ENCODE data around the gene TNFRSF19. TPM values are rescaled to one million over a fixed set of nuclear protein-coding genes. Genes with fewer than 3 reads are reported as not detected.

The TNFRSF19 gene
- total RNA-seq, 3 donors from 2014 or later = 5.3 to 9.1 (median 7.9) TPM

DNA sequence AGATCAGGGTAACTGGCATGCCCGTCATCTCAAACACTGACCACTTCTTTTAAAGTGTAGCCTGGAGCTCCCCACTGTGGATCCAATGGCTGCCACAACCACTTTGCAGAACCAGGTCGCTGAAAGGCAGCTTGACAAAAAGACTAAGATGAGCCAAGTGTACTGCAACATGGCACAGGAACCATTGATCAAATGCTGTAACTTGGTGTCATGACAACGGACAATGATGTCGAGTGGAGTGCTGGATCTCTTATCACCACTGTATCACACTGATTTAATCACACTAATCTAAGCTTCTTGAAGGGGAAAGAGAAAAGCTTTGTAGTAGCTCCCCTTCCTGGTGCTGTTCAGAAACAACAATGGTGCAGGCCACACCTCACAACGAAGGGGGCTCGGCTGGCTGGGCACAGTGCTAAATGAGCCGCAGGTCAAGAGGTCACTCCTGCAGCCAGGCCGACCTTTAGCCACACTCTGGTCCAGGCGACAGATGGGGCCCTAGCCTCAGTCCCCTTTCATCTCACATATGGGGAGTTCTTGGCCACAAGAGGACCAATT, 2.2 kb upstream of the TNFRSF19 start:
- Histone ChIP-seq H3K36me3 (no peaks in the 10 kb centered on the region), H3K27me3 (no peaks in the 10 kb centered on the region), H3K9me3 (no peaks in the 10 kb centered on the region), H3K4me3 (no peak overlapping the region), H3K27ac (no peak overlapping the region), H3K4me1 (no peaks in the 10 kb centered on the region)
- no peak for DNase-seq (ENCODE audit: low spot score in 2 of 2)
- TF ChIP-seq, protein P1, sequence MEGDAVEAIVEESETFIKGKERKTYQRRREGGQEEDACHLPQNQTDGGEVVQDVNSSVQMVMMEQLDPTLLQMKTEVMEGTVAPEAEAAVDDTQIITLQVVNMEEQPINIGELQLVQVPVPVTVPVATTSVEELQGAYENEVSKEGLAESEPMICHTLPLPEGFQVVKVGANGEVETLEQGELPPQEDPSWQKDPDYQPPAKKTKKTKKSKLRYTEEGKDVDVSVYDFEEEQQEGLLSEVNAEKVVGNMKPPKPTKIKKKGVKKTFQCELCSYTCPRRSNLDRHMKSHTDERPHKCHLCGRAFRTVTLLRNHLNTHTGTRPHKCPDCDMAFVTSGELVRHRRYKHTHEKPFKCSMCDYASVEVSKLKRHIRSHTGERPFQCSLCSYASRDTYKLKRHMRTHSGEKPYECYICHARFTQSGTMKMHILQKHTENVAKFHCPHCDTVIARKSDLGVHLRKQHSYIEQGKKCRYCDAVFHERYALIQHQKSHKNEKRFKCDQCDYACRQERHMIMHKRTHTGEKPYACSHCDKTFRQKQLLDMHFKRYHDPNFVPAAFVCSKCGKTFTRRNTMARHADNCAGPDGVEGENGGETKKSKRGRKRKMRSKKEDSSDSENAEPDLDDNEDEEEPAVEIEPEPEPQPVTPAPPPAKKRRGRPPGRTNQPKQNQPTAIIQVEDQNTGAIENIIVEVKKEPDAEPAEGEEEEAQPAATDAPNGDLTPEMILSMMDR (IDR thresholded peaks at IDR 0.05) = no peak
- intact Hi-C loops (cut with DNase I; ENCODE audit: low total_unique reads) = no loop called here

DNA sequence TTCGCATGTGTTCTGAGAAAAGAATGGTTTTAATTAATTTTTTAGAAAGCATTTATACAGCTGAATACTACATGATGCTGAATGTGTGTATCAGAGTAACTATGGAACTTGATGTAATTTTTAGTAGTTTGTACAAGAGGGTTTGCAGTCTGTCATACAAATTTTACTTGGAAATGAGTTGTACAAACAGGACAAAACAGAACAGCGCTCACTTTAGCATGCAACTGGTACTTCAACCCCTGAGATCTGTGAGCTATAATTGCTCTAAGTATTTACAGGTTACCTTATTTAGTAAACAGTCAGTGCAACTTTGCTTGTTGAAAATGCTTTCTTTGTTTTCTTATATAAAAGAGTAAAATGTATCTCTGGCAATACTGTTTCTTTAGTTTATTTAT, 706 bp downstream of the TNFRSF19 start:
- H3K27ac ChIP-seq = peak overlapping the region in 1 of 2 donors; percentile 45
- intact Hi-C loops (cut with DNase I; ENCODE audit: low total_unique reads) = no loop called here
- H3K4me3 ChIP-seq = peak overlapping the region in 2 of 3 donors; percentile 31 to 37

DNA sequence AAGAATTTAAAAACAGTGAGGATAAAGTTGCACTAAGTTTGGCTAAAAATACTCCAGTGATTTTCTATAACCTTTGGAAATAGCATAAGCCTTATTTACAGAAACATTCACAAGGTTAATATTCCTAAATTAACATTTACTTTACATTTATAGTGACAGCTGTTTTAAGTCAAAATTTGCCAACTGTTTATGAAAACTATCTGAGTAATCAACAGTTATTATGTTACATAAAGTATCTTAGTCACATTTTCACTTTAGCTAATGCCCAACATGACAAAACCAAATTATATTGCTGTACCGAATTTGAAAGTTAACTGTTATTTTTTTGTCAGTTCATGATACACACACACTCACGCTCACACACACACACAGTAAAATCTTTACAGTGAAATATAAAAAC, 1.2 kb downstream of the TNFRSF19 start:
- H3K4me3 ChIP-seq = no peak overlapping the region

More for the DNA sequence above, 706 bp downstream of the TNFRSF19 start:
- no peaks in the 10 kb centered on the region for H3K4me1 ChIP-seq
- DNase-seq (ENCODE audit: low spot score in 2 of 2) = no peak
- no peaks in the 10 kb centered on the region for H3K27me3 ChIP-seq
- TF ChIP-seq, protein P1 (IDR thresholded peaks at IDR 0.05) = no peak
- no peak for TF ChIP-seq POLR2AphosphoS5 (IDR thresholded peaks at IDR 0.05)
- TF ChIP-seq POLR2A (IDR thresholded peaks at IDR 0.05) = no peak
- no peaks in the 10 kb centered on the region for H3K9me3 ChIP-seq
- no peaks in the 10 kb centered on the region for H3K36me3 ChIP-seq

DNA sequence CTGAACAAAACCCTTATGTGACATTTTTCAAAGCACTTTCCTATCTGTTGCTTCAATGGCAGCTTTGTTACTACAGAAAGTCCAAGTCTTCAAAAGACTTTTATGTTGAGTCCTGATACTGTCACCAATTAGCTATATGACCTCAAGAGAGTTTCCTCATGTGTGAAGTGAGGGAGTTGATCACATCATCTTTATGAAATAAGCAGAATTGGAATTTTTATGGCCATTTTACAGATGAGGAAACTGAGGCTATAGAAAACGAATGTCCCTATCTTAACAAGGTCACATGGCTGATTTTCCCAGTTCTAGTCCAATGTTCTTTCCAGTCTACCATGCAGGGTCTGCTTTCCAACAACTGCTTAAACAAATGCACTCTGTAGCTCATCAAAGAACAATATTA, 2.6 kb downstream of the TNFRSF19 start:
- Histone ChIP-seq H3K36me3 (no peaks in the 10 kb centered on the region), H3K27ac (no peak overlapping the region), H3K9me3 (no peaks in the 10 kb centered on the region), H3K4me1 (no peaks in the 10 kb centered on the region), H3K4me3 (no peak overlapping the region), H3K27me3 (no peaks in the 10 kb centered on the region)
- no peak for TF ChIP-seq POLR2A (IDR thresholded peaks at IDR 0.05)
- no peak for TF ChIP-seq POLR2AphosphoS5 (IDR thresholded peaks at IDR 0.05)
- no peak for DNase-seq (ENCODE audit: low spot score in 2 of 2)
- intact Hi-C loops (cut with DNase I; ENCODE audit: low total_unique reads) = no loop called here

More for the DNA sequence above, 1.2 kb downstream of the TNFRSF19 start:
- Histone ChIP-seq H3K4me1 (no peaks in the 10 kb centered on the region), H3K9me3 (no peaks in the 10 kb centered on the region), H3K36me3 (no peaks in the 10 kb centered on the region), H3K27ac (no peak overlapping the region), H3K27me3 (no peaks in the 10 kb centered on the region)
- TF ChIP-seq POLR2AphosphoS5 (IDR thresholded peaks at IDR 0.05) (no peak), POLR2A (IDR thresholded peaks at IDR 0.05) (no peak)
- TF ChIP-seq, protein P1 (IDR thresholded peaks at IDR 0.05) = no peak
- no peak for DNase-seq (ENCODE audit: low spot score in 2 of 2)
- intact Hi-C loops (cut with DNase I; ENCODE audit: low total_unique reads) = no loop called here

DNA sequence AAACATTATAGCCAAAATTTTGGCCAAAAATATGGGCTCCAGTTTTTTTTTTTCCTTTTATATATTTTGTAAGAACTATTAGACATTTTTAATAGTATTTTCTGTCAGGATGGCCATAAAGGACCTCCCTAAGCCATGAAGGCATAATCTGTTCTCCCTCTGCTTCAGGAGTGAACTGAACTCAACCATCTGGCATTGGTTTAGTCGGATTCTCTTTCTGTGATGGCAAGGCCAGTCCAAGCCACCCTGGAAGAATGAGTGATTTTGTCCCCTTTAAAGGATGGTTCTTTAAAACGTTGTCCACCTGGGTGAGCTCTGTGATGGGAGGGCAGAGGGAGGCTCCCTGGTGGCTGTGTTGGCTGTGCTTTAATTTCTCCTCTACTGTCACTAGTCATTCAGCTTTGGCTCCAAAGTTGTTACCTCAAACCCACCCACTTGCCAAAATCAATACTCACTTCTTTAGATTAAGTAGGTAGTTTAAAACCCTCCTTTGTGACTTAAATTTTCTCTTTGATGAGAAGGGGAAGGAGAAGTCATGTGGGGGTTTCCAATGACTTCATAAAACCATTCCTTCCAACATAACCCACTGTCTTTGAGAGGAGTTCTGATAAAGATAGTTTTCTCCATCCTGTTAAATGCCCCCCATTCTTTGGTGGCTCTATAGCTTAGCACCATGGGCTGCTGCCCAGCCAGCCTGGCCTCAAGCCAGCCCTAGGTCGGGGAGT, 4.4 kb downstream of the TNFRSF19 start:
- H3K9me3 ChIP-seq = no peaks in the 10 kb centered on the region
- intact Hi-C loops (cut with DNase I; ENCODE audit: low total_unique reads) = no loop called here
- H3K27ac ChIP-seq = no peak overlapping the region
- H3K4me3 ChIP-seq = no peak overlapping the region
- TF ChIP-seq POLR2AphosphoS5 (IDR thresholded peaks at IDR 0.05) = no peak
- no peak for TF ChIP-seq POLR2A (IDR thresholded peaks at IDR 0.05)
- TF ChIP-seq, protein P1 (IDR thresholded peaks at IDR 0.05) = no peak
- no peaks in the 10 kb centered on the region for H3K36me3 ChIP-seq
- no peaks in the 10 kb centered on the region for H3K4me1 ChIP-seq
- DNase-seq (ENCODE audit: low spot score in 2 of 2) = no peak
- no peaks in the 10 kb centered on the region for H3K27me3 ChIP-seq
